Kidney epithelial cell (primary cell): Measurements from ENCODE around the gene MRPL40. TPM values are rescaled to one million over a fixed set of nuclear protein-coding genes. Genes with fewer than 3 reads are reported as not detected.

Source experiments
- DNase-seq: peaks from one replicate; pipeline ENCODE4 v3.0.0-alpha.2; 2010; ENCODE audit warnings: low read depth
- H3K27me3 ChIP-seq: 2 replicates; pipeline ENCODE4 v1.6.0; 2011; ENCODE audit warnings: low read length; ENCODE audit not compliant: control insufficient read depth, insufficient read depth
- H3K36me3 ChIP-seq: 2 replicates; pipeline ENCODE4 v1.5.1; 2011; ENCODE audit warnings: low read length; ENCODE audit not compliant: control insufficient read depth, insufficient read depth
- H3K4me3 ChIP-seq: 2 replicates; pipeline ENCODE4 v1.5.1; 2011; ENCODE audit warnings: low read depth, mild to moderate bottlenecking, control low read depth, low read length
- total RNA-seq: library from RNA; depleted of rRNA; stranded (reverse); fragments of >200 nt; gene quantifications from 2 replicates; pipeline ENCODE4 v1.2.3, GENCODE V29; 2015
- TF ChIP-seq, protein P1 (sequence below): IDR thresholded peaks from 2 replicates; pipeline ENCODE4 v1.5.1; 2011; ENCODE audit warnings: mild to moderate bottlenecking, moderate library complexity, low read length, control low read depth, inconsistent platforms; ENCODE audit not compliant: insufficient read depth, poor library complexity, severe bottlenecking

MRPL40 gene
- total RNA-seq, 1 donor from 2014 or later, result 47.2 TPM

DNA sequence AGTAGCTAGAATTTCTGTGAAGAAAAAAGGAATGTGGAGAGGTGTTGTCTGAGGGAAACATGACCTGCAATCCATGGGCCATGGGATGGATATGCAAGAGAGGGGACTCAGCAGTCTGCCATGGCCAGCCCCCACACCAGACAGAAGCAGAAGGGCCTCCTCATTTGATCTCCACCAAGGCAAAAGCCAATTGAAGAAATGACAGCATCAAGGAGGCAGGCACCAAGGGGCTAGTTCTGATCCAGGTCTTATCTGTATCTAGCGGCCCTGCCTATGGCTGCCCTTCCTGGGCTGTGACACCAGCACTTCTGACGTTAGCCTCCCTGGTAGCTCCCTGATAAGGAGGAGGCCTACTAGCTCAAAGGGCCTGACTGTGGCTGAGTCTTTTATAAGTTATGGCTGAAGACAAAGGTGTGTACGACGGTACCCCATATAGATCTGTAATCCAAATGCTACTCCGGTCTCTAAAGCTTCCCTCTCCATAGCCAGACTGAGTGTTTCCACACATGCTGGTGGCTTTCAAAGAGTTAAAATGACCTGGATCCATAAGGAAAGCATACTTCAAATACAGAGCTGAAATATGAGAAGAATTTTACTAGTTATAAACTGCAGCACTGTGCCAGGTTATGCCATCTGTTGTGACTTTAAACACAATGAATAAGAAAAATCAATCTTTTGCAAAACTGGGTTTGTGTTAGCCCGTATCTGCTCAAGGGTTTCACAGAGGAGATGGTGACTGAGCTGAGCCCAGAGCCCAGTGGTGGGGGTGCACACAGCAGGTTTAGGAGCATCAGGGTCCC is 35.2 kb upstream of the MRPL40 start:
- no peak for DNase-seq
- TF ChIP-seq, protein P1, sequence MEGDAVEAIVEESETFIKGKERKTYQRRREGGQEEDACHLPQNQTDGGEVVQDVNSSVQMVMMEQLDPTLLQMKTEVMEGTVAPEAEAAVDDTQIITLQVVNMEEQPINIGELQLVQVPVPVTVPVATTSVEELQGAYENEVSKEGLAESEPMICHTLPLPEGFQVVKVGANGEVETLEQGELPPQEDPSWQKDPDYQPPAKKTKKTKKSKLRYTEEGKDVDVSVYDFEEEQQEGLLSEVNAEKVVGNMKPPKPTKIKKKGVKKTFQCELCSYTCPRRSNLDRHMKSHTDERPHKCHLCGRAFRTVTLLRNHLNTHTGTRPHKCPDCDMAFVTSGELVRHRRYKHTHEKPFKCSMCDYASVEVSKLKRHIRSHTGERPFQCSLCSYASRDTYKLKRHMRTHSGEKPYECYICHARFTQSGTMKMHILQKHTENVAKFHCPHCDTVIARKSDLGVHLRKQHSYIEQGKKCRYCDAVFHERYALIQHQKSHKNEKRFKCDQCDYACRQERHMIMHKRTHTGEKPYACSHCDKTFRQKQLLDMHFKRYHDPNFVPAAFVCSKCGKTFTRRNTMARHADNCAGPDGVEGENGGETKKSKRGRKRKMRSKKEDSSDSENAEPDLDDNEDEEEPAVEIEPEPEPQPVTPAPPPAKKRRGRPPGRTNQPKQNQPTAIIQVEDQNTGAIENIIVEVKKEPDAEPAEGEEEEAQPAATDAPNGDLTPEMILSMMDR, result no peak
- H3K27me3 ChIP-seq, result no peaks in the 10 kb centered on the region
- no peak overlapping the region for H3K4me3 ChIP-seq
- peaks cover 2% of the 10 kb centered on the region for H3K36me3 ChIP-seq

DNA sequence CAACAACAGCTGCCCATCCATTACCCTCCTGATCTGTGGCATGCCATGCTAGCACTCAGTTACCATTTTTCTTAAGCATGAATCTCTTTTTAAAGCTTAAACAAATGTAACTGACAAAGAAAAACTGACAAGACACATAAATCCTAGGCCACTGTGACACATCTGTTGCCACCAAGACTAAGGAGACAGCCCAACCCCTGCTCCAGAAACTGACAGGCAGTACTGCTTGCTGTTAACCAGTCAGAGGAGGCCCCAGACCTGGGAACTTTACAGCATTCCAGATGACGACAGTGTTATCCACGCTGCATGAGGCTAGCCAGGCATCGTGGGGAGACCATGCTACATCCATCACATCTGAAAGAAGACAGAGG is 34.6 kb upstream of the MRPL40 start:
- TF ChIP-seq, protein P1, result no peak
- peaks cover 2% of the 10 kb centered on the region for H3K36me3 ChIP-seq

DNA sequence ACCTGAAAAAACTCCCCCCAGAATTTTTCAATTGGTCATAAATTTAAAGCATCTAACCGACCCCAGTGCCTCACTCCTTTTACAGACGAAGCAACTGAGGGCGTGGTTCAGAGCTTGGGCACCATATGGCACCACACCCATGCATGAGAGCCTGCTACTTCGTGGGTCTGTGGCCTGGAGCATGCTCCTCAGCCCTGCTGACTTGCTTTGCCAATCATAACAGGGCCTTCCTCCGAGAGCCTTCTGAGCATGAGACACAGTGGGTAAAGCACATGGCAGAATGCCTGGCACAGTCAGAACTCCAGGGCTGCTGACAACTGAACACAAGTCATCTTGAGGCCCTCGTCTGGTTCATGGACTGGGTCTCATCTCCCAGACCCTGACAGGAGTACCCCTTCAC is 34.1 kb upstream of the MRPL40 start:
- DNase-seq, result no peak
- H3K4me3 ChIP-seq, result no peak overlapping the region
- H3K27me3 ChIP-seq, result no peaks in the 10 kb centered on the region
- H3K36me3 ChIP-seq, result peaks cover 2% of the 10 kb centered on the region
- TF ChIP-seq, protein P1, result no peak

More for the DNA sequence above, 34.6 kb upstream of the MRPL40 start:
- Histone ChIP-seq H3K27me3 (no peaks in the 10 kb centered on the region), H3K4me3 (no peak overlapping the region)
- no peak for DNase-seq

DNA sequence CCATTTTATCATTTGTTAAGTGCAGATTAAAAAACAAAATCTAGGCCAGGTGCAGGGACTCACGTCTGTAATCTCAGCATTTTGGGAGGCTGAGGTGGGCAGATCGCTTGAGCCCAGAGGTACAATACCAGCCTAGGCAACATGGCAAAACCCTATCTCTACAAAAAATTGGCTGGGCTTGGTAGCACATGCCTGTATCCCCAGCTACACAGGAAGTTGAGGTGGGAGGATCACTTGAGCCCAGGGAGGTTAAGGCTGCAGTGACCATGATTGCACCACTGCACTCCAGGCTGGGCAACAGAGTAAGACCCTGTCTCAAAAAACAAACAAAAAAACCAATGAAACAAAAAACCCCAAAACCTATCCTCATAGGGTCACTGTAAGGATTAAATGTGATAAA is 33.7 kb upstream of the MRPL40 start:
- peaks cover 2% of the 10 kb centered on the region for H3K36me3 ChIP-seq

DNA sequence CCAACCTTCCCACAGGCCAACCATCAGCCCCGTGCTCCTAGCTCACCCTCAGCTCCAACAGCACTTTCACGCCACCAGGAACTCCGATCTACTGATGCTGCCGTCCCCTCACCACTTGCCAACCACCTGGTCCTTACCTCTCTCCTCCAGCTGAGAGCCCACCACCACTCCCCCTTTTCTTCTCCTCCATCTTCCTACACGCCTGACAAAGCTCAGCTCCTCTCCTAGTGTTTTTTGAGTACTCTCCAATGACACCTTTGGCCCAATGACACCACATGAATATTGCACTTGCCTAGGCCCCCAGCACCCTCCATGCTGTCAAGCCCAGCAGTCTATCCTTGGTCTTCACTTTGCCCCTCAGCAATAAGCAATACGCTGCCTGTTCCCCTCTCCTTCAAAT is 31.5 kb upstream of the MRPL40 start:
- Histone ChIP-seq H3K36me3 (peaks cover 2% of the 10 kb centered on the region), H3K4me3 (no peak overlapping the region), H3K27me3 (no peaks in the 10 kb centered on the region)
- TF ChIP-seq, protein P1, result no peak
- DNase-seq, result no peak

More for the DNA sequence above, 33.7 kb upstream of the MRPL40 start:
- Histone ChIP-seq H3K4me3 (no peak overlapping the region), H3K27me3 (no peaks in the 10 kb centered on the region)
- TF ChIP-seq, protein P1, result no peak
- DNase-seq, result no peak

DNA sequence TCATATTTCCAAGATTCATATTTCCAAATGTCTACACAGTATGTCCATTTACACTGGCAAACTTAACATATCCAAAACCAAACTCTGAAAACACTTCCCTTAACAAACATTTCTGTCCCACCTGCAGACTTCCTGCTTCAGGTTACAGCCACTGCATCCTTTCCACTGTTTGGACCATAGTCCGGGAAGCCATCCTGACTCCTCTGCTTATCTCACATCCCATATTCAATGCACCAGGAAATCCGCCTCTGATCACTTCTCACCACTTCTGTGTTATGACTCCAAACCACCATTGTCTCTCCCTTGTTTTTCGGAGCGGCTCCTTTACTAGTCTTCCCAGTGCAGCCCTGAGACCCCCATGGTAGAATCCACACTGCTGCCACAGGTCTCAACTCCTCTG is 30.9 kb upstream of the MRPL40 start:
- H3K4me3 ChIP-seq, result no peak overlapping the region
- H3K36me3 ChIP-seq, result peaks cover 2% of the 10 kb centered on the region
- no peaks in the 10 kb centered on the region for H3K27me3 ChIP-seq
- DNase-seq, result no peak
- TF ChIP-seq, protein P1, result no peak
